GM12878 (cell line): ENCODE results near the gene RPIA. TPM values are rescaled to one million over a fixed set of nuclear protein-coding genes. Genes with fewer than 3 reads are reported as not detected.

Source experiments
- ATAC-seq: fragments of 200-7000 bp; cut with Tn5 transposase; 3 replicates; pipeline ENCODE4 v1.9.1; 2020; ENCODE audit warnings: mild to moderate bottlenecking, moderate library complexity
- BruUV-seq: library from RNA; stranded (reverse); fragments of 400-500 nt; replicated peaks from 2 replicates; lab custom pipeline; 2021; lab: Mats Ljungman, UMichigan
- CTCF ChIA-PET: fragments of 300-600 bp; sonication (Branson Sonifier 250); formaldehyde crosslinking; extraction: SDS; loops from one replicate; lab custom pipeline; 2021; ENCODE audit warnings: inconsistent platforms; lab: Yijun Ruan, JAX
- POLR2A ChIA-PET: fragments of 350-600 bp; formaldehyde crosslinking; extraction: SDS; loops from one replicate; lab custom pipeline; 2021; ENCODE audit warnings: inconsistent platforms; lab: Charles Lee
- RAD21 ChIA-PET: fragments of 300-600 bp; sonication (Branson Sonifier 250); formaldehyde crosslinking; loops from one replicate; lab custom pipeline; 2023; ENCODE audit warnings: antibody characterized with exemption; ENCODE audit not compliant: unreplicated experiment; lab: Charles Lee
- SMC1A ChIA-PET: fragments of 300-600 bp; sonication (Branson Sonifier 250); formaldehyde crosslinking; loops from one replicate; lab custom pipeline; 2023; ENCODE audit not compliant: unreplicated experiment, uncharacterized antibody; lab: Charles Lee
- DNase-seq: peaks from one replicate; pipeline ENCODE4 v3.0.0-alpha.2; 2011; ENCODE audit warnings: low read depth, low spot score
- FAIRE-seq: peaks from 3 replicates; lab custom pipeline; 2011; peaks lifted over from hg19 to GRCh38; lab: Jason Lieb, UNC
- H2AFZ ChIP-seq: 2 replicates; pipeline ENCODE4 v1.6.0; 2011; ENCODE audit warnings: low read depth, low read length, control low read depth; ENCODE audit not compliant: control insufficient read depth
- H3K27ac ChIP-seq: 2 replicates; pipeline ENCODE4 v1.5.1; 2011; ENCODE audit warnings: control low read depth; ENCODE audit not compliant: control insufficient read depth, insufficient read depth
- H3K27me3 ChIP-seq, 2 experiments: replicated peaks in 1 of 2; 2 replicates each; pipeline versions ENCODE4 v1.6.0 to v1.6.1; 2011; ENCODE audit warnings: low read length in 1 of 2; ENCODE audit not compliant: control insufficient read depth in 2 of 2, insufficient read depth in 2 of 2
- H3K36me3 ChIP-seq, 2 experiments: 2 replicates each; pipeline ENCODE4 v1.5.1; 2011; ENCODE audit warnings: low read length in 1 of 2; ENCODE audit not compliant: control insufficient read depth in 2 of 2, insufficient read depth in 2 of 2
- H3K4me1 ChIP-seq: 2 replicates; pipeline ENCODE4 v1.6.1; 2011; ENCODE audit warnings: mild to moderate bottlenecking, low read length, moderate library complexity, mixed read lengths; ENCODE audit not compliant: control insufficient read depth, insufficient read depth
- H3K4me2 ChIP-seq: 2 replicates; pipeline ENCODE4 v1.6.0; 2011; ENCODE audit warnings: control low read depth; ENCODE audit not compliant: control insufficient read depth, insufficient read depth
- H3K4me3 ChIP-seq: fragments of 200-600 bp; sonication (generic); 2 replicates; pipeline ENCODE4 v1.5.1; 2016
- H3K79me2 ChIP-seq: 2 replicates; pipeline ENCODE4 v1.6.0; 2011; ENCODE audit warnings: low read length; ENCODE audit not compliant: control insufficient read depth, insufficient read depth
- H3K9ac ChIP-seq: 2 replicates; pipeline ENCODE4 v1.8.0; 2011; ENCODE audit warnings: low read length, control low read depth, mixed read lengths; ENCODE audit not compliant: control insufficient read depth, insufficient read depth
- H3K9me3 ChIP-seq: replicated peaks from 3 replicates; pipeline ENCODE4 v1.5.1; 2011; ENCODE audit warnings: mild to moderate bottlenecking, low read length; ENCODE audit not compliant: control insufficient read depth, insufficient read depth
- H4K20me1 ChIP-seq: 2 replicates; pipeline ENCODE4 v1.6.0; 2011; ENCODE audit not compliant: control insufficient read depth, insufficient read depth
- BHLHE40 ChIP-seq, 2 experiments: fragments of 450-650 bp in 1 of 2; IDR thresholded peaks; 2 replicates each; pipeline ENCODE4 v1.6.1; 2011 to 2017; ENCODE audit warnings: low read depth in 2 of 2, borderline replicate concordance in 1 of 2, improper control_type of control experiment in 1 of 2, low read length in 1 of 2, mild to moderate bottlenecking in 1 of 2
- BRCA1 ChIP-seq: IDR thresholded peaks from 2 replicates; pipeline ENCODE4 v1.6.1; 2011; ENCODE audit warnings: low read depth, low read length, improper control_type of control experiment
- CHD4 ChIP-seq: fragments of 200-600 bp; sonication (generic); IDR thresholded peaks from 2 replicates; pipeline ENCODE4 v1.6.1; 2016; ENCODE audit warnings: mild to moderate bottlenecking
- EED ChIP-seq: sonication (generic); IDR thresholded peaks from 2 replicates; pipeline ENCODE4 v1.6.1; 2016; ENCODE audit warnings: antibody characterized with exemption, low read depth
- HCFC1 ChIP-seq: fragments of 150-350 bp; IDR thresholded peaks from 2 replicates; pipeline ENCODE4 v1.6.1; 2014; ENCODE audit warnings: low read length
- HDAC6 ChIP-seq: fragments of 200-600 bp; sonication (generic); IDR thresholded peaks from one replicate; pipeline ENCODE4 v1.8.0; 2017; ENCODE audit warnings: antibody characterized with exemption; ENCODE audit not compliant: unreplicated experiment
- IRF5 ChIP-seq: fragments of 450-650 bp; IDR thresholded peaks from 2 replicates; pipeline ENCODE4 v1.6.1; 2017; ENCODE audit warnings: borderline replicate concordance
- MEF2B ChIP-seq: fragments of 450-650 bp; IDR thresholded peaks from 2 replicates; pipeline ENCODE4 v1.6.1; 2018; ENCODE audit warnings: mild to moderate bottlenecking, moderate library complexity; ENCODE audit not compliant: partially characterized antibody, poor library complexity, severe bottlenecking
- NR2F1 ChIP-seq: fragments of 450-650 bp; conservative IDR thresholded peaks from 2 replicates; pipeline ENCODE4 v1.6.1; 2017; ENCODE audit warnings: mild to moderate bottlenecking
- POLR2A ChIP-seq: IDR thresholded peaks from 2 replicates; pipeline ENCODE4 v1.6.1; 2011; ENCODE audit warnings: low read depth, mild to moderate bottlenecking, low read length
- POU2F2 ChIP-seq: IDR thresholded peaks from 3 replicates; pipeline ENCODE4 v1.6.1; 2011; ENCODE audit warnings: low read depth, mild to moderate bottlenecking, low read length, borderline replicate concordance
- RAD51 ChIP-seq: fragments of 450-650 bp; IDR thresholded peaks from 2 replicates; pipeline ENCODE4 v1.6.1; 2016; ENCODE audit warnings: moderate library complexity, mild to moderate bottlenecking, inconsistent platforms
- SP1 ChIP-seq: IDR thresholded peaks from one replicate; pipeline ENCODE4 v1.6.1; 2011; ENCODE audit warnings: low read depth, low read length
- SUPT20H ChIP-seq: IDR thresholded peaks from 2 replicates; pipeline ENCODE4 v1.6.1; 2011; ENCODE audit warnings: low read depth, mild to moderate bottlenecking, low read length, moderate library complexity, borderline replicate concordance; ENCODE audit not compliant: control insufficient read depth
- TCF12 ChIP-seq: IDR thresholded peaks from 2 replicates; pipeline ENCODE4 v1.6.1; 2011; ENCODE audit warnings: low read depth, mild to moderate bottlenecking, low read length
- TCF3 ChIP-seq: IDR thresholded peaks from 2 replicates; pipeline ENCODE4 v1.6.1; 2012; ENCODE audit warnings: low read depth, mild to moderate bottlenecking, low read length, borderline replicate concordance; ENCODE audit not compliant: insufficient read depth
- ZBTB4 ChIP-seq: fragments of 450-650 bp; formaldehyde crosslinking; IDR thresholded peaks from 2 replicates; pipeline ENCODE4 v1.4.0; 2022; ENCODE audit warnings: mild to moderate bottlenecking, moderate library complexity
- ZSCAN29 ChIP-seq: fragments of 450-650 bp; IDR thresholded peaks from 2 replicates; pipeline ENCODE4 v1.6.1; 2017; ENCODE audit warnings: mild to moderate bottlenecking, moderate library complexity
- WGBS: methylation state at CpG from one replicate; pipeline ENCODE4 v1.1.6; 2016; ENCODE audit warnings: low lambda C conversion rate; ENCODE audit not compliant: insufficient replicate concordance, insufficient coverage; ENCODE audit errors: missing lambda C conversion rate; 5-methylcytosine and 5-hydroxymethylcytosine counted together
- in situ Hi-C: fragments of 300-500 bp; cut with MboI; formaldehyde crosslinking; loops from 9 replicates; pipeline ENCODE4 v1.14.3; 2018; ENCODE audit warnings: mixed read lengths
- intact Hi-C: fragments of 100-400 bp; cut with micrococcal nuclease; formaldehyde crosslinking; loops from one replicate; pipeline ENCODE4 v1.14.2; 2022; ENCODE audit not compliant: unreplicated experiment
- polyA plus RNA-seq, 11 experiments: library from polyadenylated mRNA; depleted of rRNA in 4 of 11; unstranded in 6 of 11; stranded (reverse) in 5 of 11; fragments of >200 nt; fragmentation: Nextera tagmentation in 4 of 11; fragmentation: Illumina TruSeq in 1 of 11; extraction: Ambion mirVana in 4 of 11; extraction: Trizol in 1 of 11; gene quantifications; 1 replicate in 1 of 11; 2 replicates in 10 of 11; pipeline versions ENCODE4 v1.2.1 to v1.2.3, GENCODE V29; 2011 to 2016; ENCODE audit warnings: inconsistent platforms in 2 of 11, missing spikeins in 2 of 11, low read depth in 1 of 11
- total RNA-seq, 4 experiments: library from RNA; depleted of rRNA in 3 of 4; stranded (reverse); fragments of >200 nt in 3 of 4; fragmentation: Illumina TruSeq in 1 of 4; extraction: Trizol in 1 of 4; gene quantifications; 2 replicates each; pipeline versions ENCODE4 v1.2.1 to v1.2.3, GENCODE V29; 2013 to 2021

The RPIA gene
- total and polyA plus RNA-seq, 10 of the 15 experiments (the other 5 are each of a cell fraction or from before 2014, with no cell fraction given), result 7.1 to 58.1 (median 41.6) TPM

GRCh38 chr2:88668862-88669261 lies 22.6 kb upstream of the RPIA start:
- H3K9me3 ChIP-seq, result no peaks in the 10 kb centered on the region
- no peak overlapping the region for H3K4me2 ChIP-seq
- H3K4me1 ChIP-seq, result no peaks in the 10 kb centered on the region
- intact Hi-C loops (loop anchor here (1.0 to 10.0 kb wide), 3 partner anchors 42 to 214 kb away; partner anchors contain the start of genes EIF2AK3 and FOXI3), in situ Hi-C loops (loop anchor here (5.0 to 25.0 kb wide), 3 partner anchors 77 to 607 kb away; partner anchors contain the start of genes KRCC1 and SMYD1)
- no peak overlapping the region for H3K9ac ChIP-seq
- H2AFZ ChIP-seq, result no peak overlapping the region
- no peaks in the 10 kb centered on the region for H3K79me2 ChIP-seq
- no peak overlapping the region for H3K4me3 ChIP-seq
- POLR2A ChIA-PET, result interaction anchor here (1.5 kb wide), 1 partner anchor 77 kb away, joined by 3 read pairs; no protein-coding TSS in a partner anchor
- no peak overlapping the region for H3K27ac ChIP-seq
- H3K36me3 ChIP-seq, result no peaks in the 10 kb centered on the region
- SMC1A ChIA-PET, result interaction anchor here (0.6 to 7.9 kb wide), 38 partner anchors 9 to 483 kb away, joined by 3 to 270 read pairs (median 5); partner anchors contain the start of gene EIF2AK3
- no peaks in the 10 kb centered on the region for H4K20me1 ChIP-seq
- BruUV-seq, result no TSS peak
- H3K27me3 ChIP-seq, result no peaks in the 10 kb centered on the region
- RAD21 ChIA-PET, result interaction anchor here (0.5 to 3.4 kb wide), 24 partner anchors 12 to 214 kb away, joined by 3 to 69 read pairs (median 6); partner anchors contain the start of genes EIF2AK3 and RPIA
- ATAC-seq (no peak), FAIRE-seq (no peak), DNase-seq (no peak)
- 98% methylated on average over 2 of the region's 2 CpGs for WGBS
- CTCF ChIA-PET, result interaction anchor here (0.7 to 15.3 kb wide), 38 partner anchors 9 to 478 kb away, joined by 3 to 399 read pairs (median 6); partner anchors contain the start of genes EIF2AK3 and RPIA
- TF ChIP-seq BRCA1 (no peak), IRF5 (no peak), HCFC1 (no peak), EED (no peak), SUPT20H (no peak), RAD51 (no peak), MEF2B (no peak), CHD4 (no peak), NR2F1 (no peak), TCF12 (no peak), POU2F2 (no peak), BHLHE40 (IDR thresholded peaks at IDR 0.05; ENCODE audit: borderline replicate concordance in 1 of 2, low read depth in 2 of 2, low read length in 1 of 2) (no peak), ZBTB4 (CRISPR knock-in tag) (no peak), ZSCAN29 (no peak), POLR2A (no peak), SP1 (no peak), TCF3 (no peak), HDAC6 (no peak)
- TF ChIP-seq, all 136 proteins: peak for 0
